Endometrium (tissue), 2 donors: ENCODE results near the gene SPATA13.

Experiments used
- FAIRE-seq: peaks from 2 replicates; lab custom pipeline; 2012; peaks lifted over from hg19 to GRCh38; lab: Jason Lieb, UNC
- donor health status: control.
- donor health status: control.

The SPATA13 gene

DNA sequence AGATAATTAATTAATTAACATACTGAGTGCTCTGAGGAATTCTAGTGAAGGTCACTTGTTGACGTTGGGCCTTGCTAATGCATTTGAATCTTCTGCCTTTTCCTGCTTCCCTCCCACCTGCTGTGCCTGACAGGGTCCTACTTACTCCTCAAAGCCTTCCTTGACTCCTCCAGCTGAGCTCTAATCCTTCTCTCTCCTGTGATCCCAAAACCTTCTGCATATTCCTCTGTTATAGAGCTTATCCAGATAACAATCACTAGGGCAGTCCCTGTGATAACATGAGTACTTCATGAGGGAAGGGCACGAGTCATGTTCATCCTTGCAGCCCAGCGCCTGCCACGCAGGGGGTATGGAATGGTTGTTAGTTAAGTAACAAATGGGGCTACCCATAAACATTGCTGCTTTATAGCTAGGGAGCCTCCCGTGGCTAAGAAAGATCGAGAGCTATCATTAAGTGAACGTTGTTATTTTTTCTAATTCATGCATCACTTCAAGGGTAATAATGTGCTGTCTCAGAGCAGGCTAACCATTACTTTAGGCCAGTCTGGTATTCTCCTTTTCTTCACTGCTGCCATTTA is 19.1 kb upstream of the SPATA13 start:
- no peak for FAIRE-seq

- no peak for FAIRE-seq
These were observed 18.1 kb upstream of the SPATA13 start for GRCh38 chr13:24142453-24142852.

- FAIRE-seq: no peak
These were observed 17.6 kb upstream of the SPATA13 start for GRCh38 chr13:24142886-24143285.

DNA sequence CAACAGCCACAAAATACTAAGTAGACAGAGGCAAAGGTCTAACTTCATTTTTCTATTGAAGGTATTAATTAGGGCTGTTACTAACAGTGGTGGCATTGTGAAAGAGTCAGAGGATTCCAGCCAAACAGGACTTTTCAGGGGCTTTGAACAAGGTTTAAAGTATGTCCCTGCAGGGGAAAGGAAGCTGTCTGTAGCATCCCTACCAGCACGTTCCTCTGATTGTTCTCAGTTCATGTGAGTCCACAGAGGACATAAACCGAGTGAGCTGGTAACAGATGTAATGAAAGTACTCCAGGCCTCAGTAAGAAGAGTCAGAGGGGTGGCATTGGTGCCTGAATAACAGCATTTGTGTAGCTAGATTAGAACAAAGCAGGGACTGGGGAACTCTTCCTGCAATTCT is 15.3 kb upstream of the SPATA13 start:
- no peak for FAIRE-seq

GRCh38 chr13:24145674-24146073 is 14.8 kb upstream of the SPATA13 start:
- FAIRE-seq: no peak

DNA sequence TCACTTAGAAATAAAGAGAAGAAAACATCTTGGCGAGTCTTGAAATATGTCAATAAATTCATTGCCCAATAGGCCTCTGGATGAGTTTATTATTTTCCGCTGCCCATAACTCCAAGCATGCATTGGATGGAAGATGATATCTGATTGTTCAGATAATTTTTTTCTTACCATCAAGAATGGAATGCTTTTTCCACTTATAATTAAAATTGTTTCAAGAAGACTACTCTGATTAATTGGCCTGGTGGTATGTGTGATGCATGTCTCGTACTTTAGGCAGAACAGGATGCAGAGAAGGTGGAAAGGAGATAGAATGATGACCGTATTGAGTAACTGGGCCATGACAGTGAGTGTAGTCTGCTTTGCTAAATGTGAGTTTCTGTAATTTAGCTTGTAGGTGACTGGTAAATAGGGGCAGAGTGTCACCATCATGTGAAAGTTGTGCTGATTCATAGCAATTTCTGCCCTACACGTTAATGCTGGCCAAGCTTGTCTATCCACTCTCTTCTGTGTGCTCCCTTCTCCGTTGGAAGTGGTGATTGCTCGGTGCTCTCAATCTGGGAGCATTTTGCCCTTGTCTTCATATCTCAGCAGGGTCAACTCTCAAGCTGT is 13.5 kb upstream of the SPATA13 start:
- FAIRE-seq: no peak

DNA sequence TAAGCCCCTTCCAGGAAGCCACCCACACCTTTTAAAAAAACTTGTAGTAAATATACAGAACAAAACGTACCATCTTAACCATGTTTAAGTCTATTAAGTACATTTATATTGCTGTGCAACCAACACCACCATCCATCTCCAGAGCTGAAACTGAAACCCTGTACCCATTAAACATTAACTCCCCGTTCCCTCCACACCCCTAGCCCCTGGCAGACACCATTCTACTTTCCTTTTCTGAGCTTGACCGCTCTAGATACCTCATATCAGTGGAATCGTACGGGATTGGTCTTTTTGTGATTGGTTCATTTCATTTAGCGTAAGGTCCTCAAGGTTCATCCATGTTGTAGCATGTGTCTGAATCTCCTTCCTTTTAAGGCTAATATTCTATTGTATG is 13.0 kb upstream of the SPATA13 start:
- FAIRE-seq: no peak

DNA sequence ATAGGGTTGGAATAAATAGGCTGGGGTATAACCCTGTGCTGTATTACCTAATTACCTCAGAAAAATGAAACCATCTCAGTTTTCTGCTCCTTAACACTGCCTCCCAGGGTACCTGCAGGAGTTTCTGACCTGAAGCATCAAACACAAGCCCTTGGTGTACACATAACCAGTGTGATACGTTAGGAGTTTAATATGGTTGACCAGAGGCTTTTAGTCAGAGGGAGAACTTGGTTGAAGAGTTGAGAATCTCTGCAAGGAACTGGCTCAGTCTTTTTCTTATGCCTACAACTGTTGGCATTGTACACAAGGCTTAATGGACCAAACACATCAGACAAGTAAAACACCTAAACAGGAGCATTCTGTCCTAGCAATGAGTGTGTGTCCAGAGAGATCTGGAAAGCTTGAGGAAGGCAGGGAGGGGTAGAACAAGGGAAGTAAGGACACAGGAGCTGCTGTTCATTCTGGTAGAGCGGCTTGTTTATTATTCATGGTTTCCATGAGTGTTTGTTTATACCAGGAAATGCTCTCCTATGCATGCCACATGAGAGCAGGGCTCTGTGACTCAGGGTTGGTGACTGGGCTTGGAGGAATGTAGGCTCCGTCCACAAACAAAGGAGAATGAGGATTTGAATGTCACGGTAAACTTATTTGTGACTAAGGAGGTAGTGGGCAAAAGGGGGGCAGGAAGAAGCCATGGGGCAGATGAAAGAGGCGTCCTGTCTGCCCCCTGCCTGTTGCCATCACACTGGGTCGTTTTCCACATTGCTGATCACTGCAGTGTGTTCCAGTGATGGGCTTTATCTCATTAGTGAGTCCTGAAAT is 11.9 kb upstream of the SPATA13 start:
- peak; percentile 54 for FAIRE-seq

DNA sequence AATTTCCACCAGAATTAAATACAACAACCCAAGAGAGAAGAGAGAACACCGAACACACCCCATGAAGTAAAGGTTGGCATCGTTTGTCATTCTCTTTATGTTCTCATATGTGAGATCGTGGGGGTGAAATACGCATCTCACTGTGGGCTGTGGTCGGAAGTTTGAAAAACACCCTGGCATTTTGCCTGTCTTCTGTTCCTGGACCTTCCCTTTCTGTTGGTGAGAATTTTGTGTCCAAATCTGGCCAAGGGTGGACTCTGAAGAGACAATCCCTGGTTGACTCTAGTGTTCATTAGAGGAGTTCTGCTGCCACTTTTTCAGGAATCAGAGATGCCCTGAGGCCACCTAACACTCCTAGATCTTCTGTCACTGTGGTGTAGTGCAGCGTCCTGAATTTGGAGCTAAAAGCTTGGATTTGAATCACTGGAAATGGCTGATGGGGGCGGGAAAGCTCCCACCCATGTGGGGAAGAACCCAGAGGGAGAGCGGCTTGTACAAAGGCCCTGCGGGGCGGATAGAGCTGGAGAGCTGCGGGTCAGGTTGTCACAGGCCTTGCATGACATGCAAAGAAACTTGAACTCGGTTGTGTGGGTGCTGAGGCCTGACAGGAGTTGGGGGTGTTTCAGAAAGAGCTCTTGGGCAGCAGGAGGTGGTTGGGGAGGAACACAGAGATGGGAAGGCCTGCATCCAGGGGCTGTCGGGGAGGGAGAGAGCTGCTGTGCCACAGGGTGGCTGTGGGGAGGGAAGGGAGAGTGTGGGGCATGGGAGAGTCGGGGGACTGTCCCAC is 11.1 kb upstream of the SPATA13 start:
- no peak for FAIRE-seq

- no peak for FAIRE-seq
These were observed 9.9 kb upstream of the SPATA13 start for GRCh38 chr13:24150572-24150971.

GRCh38 chr13:24151864-24152263 is 8.7 kb upstream of the SPATA13 start:
- no peak for FAIRE-seq

GRCh38 chr13:24152292-24153214 is 8.0 kb upstream of the SPATA13 start:
- no peak for FAIRE-seq

DNA sequence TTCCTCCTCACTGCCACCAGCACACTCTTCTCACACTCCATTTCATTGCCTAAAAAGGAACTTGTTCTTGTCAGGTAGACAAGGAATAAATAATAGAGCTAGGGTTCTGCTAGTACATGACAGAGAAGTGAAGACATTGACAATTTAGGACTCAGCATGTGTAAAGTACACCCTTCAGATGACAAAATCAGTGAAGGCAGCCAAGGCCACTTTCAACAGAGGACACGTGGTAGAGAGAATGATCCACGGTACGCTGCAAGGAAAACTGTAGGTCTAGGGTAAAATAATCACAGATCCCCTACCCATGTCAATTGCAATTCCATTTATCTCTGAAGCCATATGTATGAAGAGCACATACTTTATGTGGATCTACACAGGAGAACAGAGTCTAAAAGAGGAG is 7.2 kb upstream of the SPATA13 start:
- no peak for FAIRE-seq

DNA sequence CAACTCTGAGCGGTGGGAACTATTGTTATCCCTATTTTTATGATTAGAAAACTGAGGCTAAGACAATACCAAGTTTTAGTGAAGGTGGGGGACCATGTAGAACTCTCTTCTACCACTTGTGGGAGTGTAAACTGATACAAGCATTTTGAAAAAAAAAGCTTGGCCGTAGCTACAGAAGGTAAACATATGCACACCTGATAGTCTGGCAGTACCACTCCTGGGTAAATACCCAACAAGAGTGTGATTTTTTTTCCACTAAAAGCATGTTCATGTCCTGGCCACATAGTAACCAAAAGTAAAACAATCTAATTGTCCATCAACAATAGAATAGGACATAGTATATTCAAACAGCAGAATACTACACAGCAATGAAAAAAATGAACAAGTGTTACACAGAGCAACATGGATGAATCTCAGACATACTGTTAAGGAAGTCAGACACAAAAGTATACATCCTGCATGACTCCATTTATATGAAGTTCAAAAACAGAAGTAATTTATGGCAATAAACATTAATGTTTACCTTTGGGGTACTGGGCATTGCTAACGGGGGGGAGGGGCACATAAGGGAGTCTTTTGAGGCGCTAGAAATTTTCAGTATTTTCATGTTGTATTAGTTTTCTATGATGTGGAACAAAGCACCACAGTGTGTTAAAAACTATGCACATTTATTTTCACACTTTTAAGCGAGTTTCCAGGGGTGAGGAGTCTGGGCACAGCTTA is 6.4 kb upstream of the SPATA13 start:
- FAIRE-seq: no peak

GRCh38 chr13:24159357-24159756 is 1.2 kb upstream of the SPATA13 start:
- FAIRE-seq: peak; percentile 87

- FAIRE-seq: no peak
These were observed 673 bp downstream of the SPATA13 start for GRCh38 chr13:24161010-24161775.

GRCh38 chr13:24161980-24162525 is 1.5 kb downstream of the SPATA13 start:
- no peak for FAIRE-seq

GRCh38 chr13:24162604-24163003 is 2.1 kb downstream of the SPATA13 start:
- no peak for FAIRE-seq

GRCh38 chr13:24165746-24166145 is 5.2 kb downstream of the SPATA13 start:
- FAIRE-seq: no peak

DNA sequence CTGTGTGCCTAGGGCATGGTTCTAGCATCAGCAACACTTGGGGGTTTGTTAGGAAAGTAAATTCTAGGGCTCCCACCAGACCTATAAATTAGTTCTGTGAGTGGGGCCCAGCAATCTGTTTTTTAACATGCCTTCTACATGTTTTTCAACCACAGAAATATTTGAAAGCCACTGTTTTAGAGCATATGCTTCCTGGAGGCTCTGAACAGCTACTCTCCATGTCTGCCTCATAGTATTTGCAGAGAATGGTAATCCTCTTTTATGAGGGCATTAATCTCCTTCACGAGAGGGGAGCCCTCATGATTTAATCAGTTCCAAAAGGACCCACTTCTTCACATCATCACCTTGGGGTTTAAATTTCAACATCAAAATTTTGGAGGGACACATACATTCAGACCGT is 6.0 kb downstream of the SPATA13 start:
- no peak for FAIRE-seq
